GM15510 (cell line): ENCODE measurements around the gene ATP9B.

ENCODE experiments used
- POLR2A ChIP-seq: IDR thresholded peaks from 3 replicates; pipeline ENCODE4 v1.6.1; 2011; ENCODE audit warnings: borderline replicate concordance; ENCODE audit not compliant: insufficient read length; ENCODE audit errors: extremely low read depth

ATP9B gene

GRCh38 chr18:79204889-79205807, 136.0 kb downstream of the ATP9B start:
- TF ChIP-seq POLR2A: no peak

GRCh38 chr18:79206444-79206843, 137.2 kb downstream of the ATP9B start:
- no peak for TF ChIP-seq POLR2A

GRCh38 chr18:79208906-79209305, 139.7 kb downstream of the ATP9B start:
- TF ChIP-seq POLR2A: no peak

GRCh38 chr18:79210002-79210910, 141.1 kb downstream of the ATP9B start:
- no peak for TF ChIP-seq POLR2A

- TF ChIP-seq POLR2A: no peak
Observed at GRCh38 chr18:79211844-79212243, 142.7 kb downstream of the ATP9B start.

GRCh38 chr18:79214056-79214455, 144.9 kb downstream of the ATP9B start:
- no peak for TF ChIP-seq POLR2A

- TF ChIP-seq POLR2A: no peak
Observed at GRCh38 chr18:79216176-79216575, 147.0 kb downstream of the ATP9B start.

GRCh38 chr18:79217979-79218604, 148.9 kb downstream of the ATP9B start:
- TF ChIP-seq POLR2A: no peak

- no peak for TF ChIP-seq POLR2A
Observed at GRCh38 chr18:79218605-79219190, 149.5 kb downstream of the ATP9B start.

GRCh38 chr18:79221136-79221535, 151.9 kb downstream of the ATP9B start:
- no peak for TF ChIP-seq POLR2A

- no peak for TF ChIP-seq POLR2A
Observed at GRCh38 chr18:79222790-79223189, 153.6 kb downstream of the ATP9B start.

GRCh38 chr18:79223431-79223830, 154.2 kb downstream of the ATP9B start:
- TF ChIP-seq POLR2A: no peak

GRCh38 chr18:79224381-79224780, 155.2 kb downstream of the ATP9B start:
- no peak for TF ChIP-seq POLR2A

GRCh38 chr18:79227621-79228020, 158.4 kb downstream of the ATP9B start:
- TF ChIP-seq POLR2A: no peak
